Kidney epithelial cell (primary cell): ENCODE data around the gene TPM1. TPM values are rescaled to one million over a fixed set of nuclear protein-coding genes. Genes with fewer than 3 reads are reported as not detected.

Experiments used
- DNase-seq: peaks from one replicate; pipeline ENCODE4 v3.0.0-alpha.2; 2010; ENCODE audit warnings: low read depth
- H3K27me3 ChIP-seq: 2 replicates; pipeline ENCODE4 v1.6.0; 2011; ENCODE audit warnings: low read length; ENCODE audit not compliant: control insufficient read depth, insufficient read depth
- H3K36me3 ChIP-seq: 2 replicates; pipeline ENCODE4 v1.5.1; 2011; ENCODE audit warnings: low read length; ENCODE audit not compliant: control insufficient read depth, insufficient read depth
- H3K4me3 ChIP-seq: 2 replicates; pipeline ENCODE4 v1.5.1; 2011; ENCODE audit warnings: low read depth, mild to moderate bottlenecking, control low read depth, low read length
- total RNA-seq: library from RNA; depleted of rRNA; stranded (reverse); fragments of >200 nt; gene quantifications from 2 replicates; pipeline ENCODE4 v1.2.3, GENCODE V29; 2015
- TF ChIP-seq, protein P1 (sequence below): IDR thresholded peaks from 2 replicates; pipeline ENCODE4 v1.5.1; 2011; ENCODE audit warnings: mild to moderate bottlenecking, moderate library complexity, low read length, control low read depth, inconsistent platforms; ENCODE audit not compliant: insufficient read depth, poor library complexity, severe bottlenecking

TPM1 gene
- total RNA-seq, 1 donor from 2014 or later, result 847 TPM

DNA sequence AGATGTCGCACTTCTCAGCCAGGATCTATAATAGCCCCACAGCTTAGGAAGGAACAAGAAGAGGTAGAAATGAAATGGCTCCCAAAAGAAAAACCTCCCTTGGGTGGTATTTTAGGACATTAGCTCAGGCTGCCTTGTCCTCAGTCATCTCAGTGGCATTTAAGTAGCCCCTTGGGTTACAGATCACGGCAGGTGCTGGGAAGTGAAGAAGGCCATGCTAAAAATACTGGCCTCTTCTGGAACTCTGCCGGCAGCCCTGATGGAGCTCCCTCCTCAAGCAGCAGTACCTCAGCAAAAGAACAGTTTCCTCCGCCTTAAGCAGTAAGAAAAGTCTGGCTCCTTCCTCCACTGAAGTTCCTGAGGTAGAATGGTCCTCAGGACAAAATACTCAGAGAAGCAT lies 7.3 kb upstream of the TPM1 start:
- H3K27me3 ChIP-seq, result no peaks in the 10 kb centered on the region
- DNase-seq, result no peak
- TF ChIP-seq, protein P1, sequence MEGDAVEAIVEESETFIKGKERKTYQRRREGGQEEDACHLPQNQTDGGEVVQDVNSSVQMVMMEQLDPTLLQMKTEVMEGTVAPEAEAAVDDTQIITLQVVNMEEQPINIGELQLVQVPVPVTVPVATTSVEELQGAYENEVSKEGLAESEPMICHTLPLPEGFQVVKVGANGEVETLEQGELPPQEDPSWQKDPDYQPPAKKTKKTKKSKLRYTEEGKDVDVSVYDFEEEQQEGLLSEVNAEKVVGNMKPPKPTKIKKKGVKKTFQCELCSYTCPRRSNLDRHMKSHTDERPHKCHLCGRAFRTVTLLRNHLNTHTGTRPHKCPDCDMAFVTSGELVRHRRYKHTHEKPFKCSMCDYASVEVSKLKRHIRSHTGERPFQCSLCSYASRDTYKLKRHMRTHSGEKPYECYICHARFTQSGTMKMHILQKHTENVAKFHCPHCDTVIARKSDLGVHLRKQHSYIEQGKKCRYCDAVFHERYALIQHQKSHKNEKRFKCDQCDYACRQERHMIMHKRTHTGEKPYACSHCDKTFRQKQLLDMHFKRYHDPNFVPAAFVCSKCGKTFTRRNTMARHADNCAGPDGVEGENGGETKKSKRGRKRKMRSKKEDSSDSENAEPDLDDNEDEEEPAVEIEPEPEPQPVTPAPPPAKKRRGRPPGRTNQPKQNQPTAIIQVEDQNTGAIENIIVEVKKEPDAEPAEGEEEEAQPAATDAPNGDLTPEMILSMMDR, result no peak
- H3K4me3 ChIP-seq, result no peak overlapping the region
- no peaks in the 10 kb centered on the region for H3K36me3 ChIP-seq

DNA sequence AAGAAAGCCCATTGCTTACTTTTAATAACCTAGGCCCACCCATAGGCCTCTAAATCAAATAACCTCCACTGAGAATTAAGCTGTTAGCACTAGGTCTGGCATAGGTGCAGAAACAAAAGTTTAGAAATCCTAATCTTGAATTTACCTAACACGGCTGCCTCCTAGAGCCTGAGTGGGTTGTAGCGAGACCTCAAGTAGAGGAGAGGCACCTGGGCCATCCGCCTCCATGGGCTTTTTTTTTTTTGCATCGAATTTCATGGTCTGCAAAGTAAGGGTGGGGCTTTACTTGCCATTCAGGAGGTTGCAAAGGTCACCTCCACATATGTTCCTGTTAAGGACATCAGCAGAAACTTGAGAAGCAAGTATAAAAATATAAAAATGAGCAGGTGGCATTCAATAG lies 6.6 kb upstream of the TPM1 start:
- H3K36me3 ChIP-seq, result no peaks in the 10 kb centered on the region
- H3K27me3 ChIP-seq, result no peaks in the 10 kb centered on the region
- TF ChIP-seq, protein P1, result no peak
- no peak for DNase-seq
- no peak overlapping the region for H3K4me3 ChIP-seq

DNA sequence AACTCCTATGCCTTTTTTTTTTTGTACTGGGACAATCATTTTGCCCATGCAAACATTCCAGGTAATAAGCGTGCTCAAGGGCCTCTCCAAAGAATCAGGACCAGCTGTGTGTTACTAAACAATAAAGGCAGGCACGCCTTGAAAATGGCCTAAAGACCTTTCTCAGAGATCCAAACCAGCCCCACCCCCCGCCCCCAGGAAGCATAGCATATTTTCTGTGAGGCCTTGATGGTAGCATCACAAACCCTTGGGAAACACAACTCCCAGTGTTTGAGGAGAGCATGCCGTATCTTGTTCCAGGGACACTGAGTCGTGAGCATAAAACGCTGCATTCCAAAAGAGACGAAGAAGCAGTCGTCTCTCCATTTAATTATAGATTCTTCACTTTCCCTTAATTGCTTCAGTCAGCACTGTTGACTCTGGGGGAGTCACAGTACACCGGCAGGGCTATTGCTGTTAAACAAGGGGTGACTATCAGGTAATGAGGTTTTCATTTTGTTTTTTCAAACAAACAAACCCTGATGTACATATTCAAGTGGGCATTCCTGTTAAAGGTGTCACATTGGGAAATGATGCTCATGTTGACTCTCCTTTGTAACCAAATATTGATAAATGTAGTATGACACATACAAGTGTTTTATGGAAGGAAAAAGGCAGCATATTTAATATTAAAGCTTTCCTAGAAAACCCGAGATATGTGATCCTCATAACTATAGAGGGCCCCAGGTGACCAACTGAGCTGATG lies 4.4 kb upstream of the TPM1 start:
- DNase-seq, result no peak
- Histone ChIP-seq H3K4me3 (no peak overlapping the region), H3K36me3 (no peaks in the 10 kb centered on the region), H3K27me3 (no peaks in the 10 kb centered on the region)
- TF ChIP-seq, protein P1, result no peak

DNA sequence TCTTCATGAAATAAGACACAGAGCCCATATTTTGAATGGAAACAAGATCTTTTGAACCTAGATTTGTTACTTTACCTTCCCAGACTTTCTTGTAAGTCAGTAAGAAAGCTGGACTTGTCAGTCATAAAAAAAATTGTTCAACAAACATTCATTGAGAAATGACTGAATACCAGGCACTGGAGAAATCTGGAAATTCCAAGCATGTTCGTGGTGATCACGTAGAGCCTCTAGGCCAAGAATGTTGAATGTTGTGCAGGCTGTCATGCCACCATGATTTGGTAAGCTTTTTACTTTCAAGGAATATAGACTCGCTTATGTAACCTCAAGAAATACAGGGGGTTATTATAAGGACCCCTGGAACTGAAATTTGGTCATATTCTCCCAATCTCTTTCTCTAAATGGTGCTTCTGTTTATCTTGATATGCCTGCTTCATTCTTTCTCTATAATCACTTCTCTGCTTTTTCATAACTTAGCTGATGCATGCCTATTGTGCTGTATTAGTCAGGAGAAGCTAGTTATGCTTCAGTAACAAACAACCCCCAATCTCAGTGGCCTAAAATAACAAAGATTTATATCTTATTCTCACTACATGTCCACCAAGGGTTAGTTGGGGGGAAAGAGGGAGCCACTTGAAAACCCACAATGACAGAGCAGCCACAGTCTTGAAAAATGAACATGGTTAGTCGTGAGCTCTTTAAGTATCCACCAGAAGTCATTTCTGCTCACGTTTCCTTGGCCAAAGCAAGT lies 3.4 kb upstream of the TPM1 start:
- Histone ChIP-seq H3K36me3 (peaks cover 2% of the 10 kb centered on the region), H3K4me3 (no peak overlapping the region), H3K27me3 (no peaks in the 10 kb centered on the region)
- TF ChIP-seq, protein P1, result no peak
- no peak for DNase-seq

DNA sequence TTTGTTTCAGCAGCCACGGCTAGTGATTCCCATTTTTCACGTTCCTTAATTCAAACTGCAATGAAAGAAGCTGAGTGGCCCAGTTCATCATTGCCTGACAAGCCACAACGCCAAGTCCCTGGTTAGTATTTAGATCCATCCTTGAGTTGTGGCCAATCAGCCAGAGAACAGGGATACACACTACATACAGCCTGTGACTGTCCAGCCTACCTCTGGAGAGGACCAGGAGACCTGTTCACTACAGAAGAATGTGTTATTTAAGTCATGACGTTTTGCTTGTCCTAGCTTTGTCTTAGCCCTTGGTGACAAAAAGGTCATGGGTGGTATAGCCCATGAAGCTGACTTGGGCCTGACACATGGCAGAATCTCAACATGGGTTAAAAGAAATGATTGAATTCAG lies 2.7 kb upstream of the TPM1 start:
- Histone ChIP-seq H3K36me3 (peaks cover 2% of the 10 kb centered on the region), H3K27me3 (no peaks in the 10 kb centered on the region), H3K4me3 (no peak overlapping the region)
- TF ChIP-seq, protein P1, result no peak
- DNase-seq, result no peak
